Fibroblast of mammary gland (primary cell): Measurements from ENCODE around the gene UBTF.

ENCODE experiments used
- DNase-seq: peaks from one replicate; pipeline ENCODE4 v3.0.0-alpha.2; 2010; ENCODE audit warnings: low read depth
- H3K4me3 ChIP-seq: 2 replicates; pipeline ENCODE4 v1.5.1; 2011; ENCODE audit warnings: low read depth, mild to moderate bottlenecking, low read length, moderate library complexity; ENCODE audit not compliant: control insufficient read depth
- CTCF ChIP-seq: conservative IDR thresholded peaks from 2 replicates; pipeline ENCODE4 v1.5.1; 2011; ENCODE audit warnings: low read depth, low read length, inconsistent platforms; ENCODE audit not compliant: control insufficient read depth, insufficient read depth

The UBTF gene

DNA sequence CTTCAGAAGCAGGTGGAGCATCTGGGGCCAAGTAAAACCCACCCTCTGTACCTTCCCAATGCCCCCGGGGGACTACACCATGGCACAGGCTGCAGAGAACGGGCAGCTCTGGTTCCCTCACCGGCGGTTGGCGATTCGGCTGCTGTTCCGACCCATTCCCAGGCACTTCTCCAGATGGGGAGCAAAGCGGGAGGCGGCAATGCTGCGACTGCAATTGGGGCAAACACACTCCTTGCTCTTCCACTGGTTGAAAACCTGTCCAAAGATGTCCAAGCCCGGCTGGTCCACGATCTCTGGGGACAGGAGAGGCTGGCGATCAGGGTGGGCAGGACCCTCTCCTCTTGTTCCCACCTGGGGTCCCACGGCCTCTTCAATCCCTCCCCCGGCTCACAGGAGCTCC, 22.4 kb downstream of the UBTF start:
- no peak for TF ChIP-seq CTCF
- no peak for DNase-seq
- H3K4me3 ChIP-seq, result no peak overlapping the region

- no peak for DNase-seq
- no peak for TF ChIP-seq CTCF
Measured at GRCh38 chr17:44193326-44194084, 26.0 kb downstream of the UBTF start.

GRCh38 chr17:44192750-44193149, 26.7 kb downstream of the UBTF start:
- no peak overlapping the region for H3K4me3 ChIP-seq
- no peak for TF ChIP-seq CTCF
- DNase-seq, result no peak

More at GRCh38 chr17:44193326-44194084, 26.0 kb downstream of the UBTF start:
- H3K4me3 ChIP-seq, result no peak overlapping the region

GRCh38 chr17:44191941-44192496, 27.5 kb downstream of the UBTF start:
- no peak overlapping the region for H3K4me3 ChIP-seq
- no peak for TF ChIP-seq CTCF
- no peak for DNase-seq

GRCh38 chr17:44191369-44191768, 28.1 kb downstream of the UBTF start:
- TF ChIP-seq CTCF, result no peak
- H3K4me3 ChIP-seq, result no peak overlapping the region
- no peak for DNase-seq

- TF ChIP-seq CTCF, result no peak
- DNase-seq, result no peak
- H3K4me3 ChIP-seq, result no peak overlapping the region
Measured at GRCh38 chr17:44190481-44190880, 29.0 kb downstream of the UBTF start.
